Measurements from ENCODE around the gene ABHD1. TPM values are rescaled to one million over a fixed set of nuclear protein-coding genes. Genes with fewer than 3 reads are reported as not detected.

ABHD1 gene
- total RNA-seq, 1 donor from 2014 or later: not detected

DNA sequence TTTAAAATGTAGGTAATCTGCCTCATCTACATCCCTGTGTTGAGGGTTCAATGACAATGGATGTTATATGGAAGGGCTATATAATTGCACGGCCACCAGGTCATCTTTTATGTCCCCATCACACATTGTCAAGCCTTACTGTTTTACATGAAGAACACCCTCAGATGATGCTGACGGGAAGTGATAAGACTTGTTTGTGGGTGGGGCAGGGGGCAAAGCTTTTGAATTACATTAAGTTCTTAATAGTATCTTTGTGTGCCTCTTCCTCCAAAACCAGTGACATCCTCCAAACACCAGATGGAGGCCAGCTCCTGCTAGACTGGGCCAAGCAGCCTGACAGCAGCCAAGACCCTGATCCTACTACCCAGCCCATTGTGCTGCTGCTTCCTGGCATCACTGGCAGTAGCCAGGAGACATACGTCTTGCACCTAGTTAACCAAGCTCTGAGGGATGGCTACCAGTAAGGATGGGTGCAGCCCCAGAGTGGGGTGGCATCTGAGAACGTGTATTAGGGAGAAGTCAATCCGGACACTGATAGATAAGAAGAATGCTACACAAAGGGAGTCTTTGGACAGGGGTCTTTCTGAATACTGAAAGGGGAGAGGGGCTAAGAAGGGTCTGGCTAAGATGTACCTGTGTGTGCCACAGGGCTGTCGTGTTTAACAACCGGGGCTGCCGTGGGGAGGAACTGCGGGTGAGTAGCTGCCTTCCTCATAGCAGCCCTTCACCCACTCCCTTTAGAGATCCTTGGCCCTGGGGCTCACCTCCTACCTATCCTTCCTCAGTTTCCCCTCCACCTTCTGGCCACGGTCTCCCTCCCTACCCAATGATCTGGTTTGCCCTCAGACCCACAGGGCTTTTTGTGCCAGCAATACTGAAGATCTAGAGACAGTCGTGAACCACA, 5.3 kb downstream of the ABHD1 start:
- FAIRE-seq (no peak), DNase-seq (ENCODE audit: low read depth) (no peak)
- Histone ChIP-seq H3K4me2 (ENCODE audit: low read length) (no peak overlapping the region), H3K9ac (ENCODE audit: low read length) (no peak overlapping the region), H3K79me2 (ENCODE audit: insufficient read depth, low read length) (peaks cover 22% of the 10 kb centered on the region), H3K27me3 (ENCODE audit: insufficient read depth, low read length) (no peaks in the 10 kb centered on the region), H3K36me3 (ENCODE audit: insufficient read depth, low read length) (peaks cover 8% of the 10 kb centered on the region), H4K20me1 (ENCODE audit: insufficient read depth, low read length) (peaks cover 40% of the 10 kb centered on the region), H3K4me1 (ENCODE audit: insufficient read depth, low read length) (peaks cover 9% of the 10 kb centered on the region), H3K27ac (ENCODE audit: low read depth, low read length) (no peak overlapping the region), H2AFZ (ENCODE audit: low read depth, low read length) (no peak overlapping the region), H3K4me3 (ENCODE audit: insufficient read depth, low read depth, low read length) (no peak overlapping the region), H3K9me3 (ENCODE audit: insufficient read depth, low read depth, low read length) (no peaks in the 10 kb centered on the region)
- peaks cover 12% of the 10 kb centered on the region for H3K27me3 Mint-ChIP-seq (ENCODE audit: low read depth, unreplicated experiment)
- peaks cover 6% of the 10 kb centered on the region for H3K4me1 Mint-ChIP-seq (ENCODE audit: low read depth, unreplicated experiment)
- H3K4me3 Mint-ChIP-seq (ENCODE audit: unreplicated experiment): no peak overlapping the region
- peaks cover 12% of the 10 kb centered on the region for H3K36me3 Mint-ChIP-seq (ENCODE audit: low read depth, unreplicated experiment)
- no peak for TF ChIP-seq EZH2 (IDR thresholded peaks at IDR 0.05; ENCODE audit: insufficient read depth, low read length)
- TF ChIP-seq, protein P1, sequence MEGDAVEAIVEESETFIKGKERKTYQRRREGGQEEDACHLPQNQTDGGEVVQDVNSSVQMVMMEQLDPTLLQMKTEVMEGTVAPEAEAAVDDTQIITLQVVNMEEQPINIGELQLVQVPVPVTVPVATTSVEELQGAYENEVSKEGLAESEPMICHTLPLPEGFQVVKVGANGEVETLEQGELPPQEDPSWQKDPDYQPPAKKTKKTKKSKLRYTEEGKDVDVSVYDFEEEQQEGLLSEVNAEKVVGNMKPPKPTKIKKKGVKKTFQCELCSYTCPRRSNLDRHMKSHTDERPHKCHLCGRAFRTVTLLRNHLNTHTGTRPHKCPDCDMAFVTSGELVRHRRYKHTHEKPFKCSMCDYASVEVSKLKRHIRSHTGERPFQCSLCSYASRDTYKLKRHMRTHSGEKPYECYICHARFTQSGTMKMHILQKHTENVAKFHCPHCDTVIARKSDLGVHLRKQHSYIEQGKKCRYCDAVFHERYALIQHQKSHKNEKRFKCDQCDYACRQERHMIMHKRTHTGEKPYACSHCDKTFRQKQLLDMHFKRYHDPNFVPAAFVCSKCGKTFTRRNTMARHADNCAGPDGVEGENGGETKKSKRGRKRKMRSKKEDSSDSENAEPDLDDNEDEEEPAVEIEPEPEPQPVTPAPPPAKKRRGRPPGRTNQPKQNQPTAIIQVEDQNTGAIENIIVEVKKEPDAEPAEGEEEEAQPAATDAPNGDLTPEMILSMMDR (IDR thresholded peaks at IDR 0.05; ENCODE audit: insufficient read depth, low read depth, low read length): no peak
- no peak overlapping the region for H3K27ac Mint-ChIP-seq (ENCODE audit: unreplicated experiment)
- H3K9me3 Mint-ChIP-seq (ENCODE audit: unreplicated experiment): no peaks in the 10 kb centered on the region

DNA sequence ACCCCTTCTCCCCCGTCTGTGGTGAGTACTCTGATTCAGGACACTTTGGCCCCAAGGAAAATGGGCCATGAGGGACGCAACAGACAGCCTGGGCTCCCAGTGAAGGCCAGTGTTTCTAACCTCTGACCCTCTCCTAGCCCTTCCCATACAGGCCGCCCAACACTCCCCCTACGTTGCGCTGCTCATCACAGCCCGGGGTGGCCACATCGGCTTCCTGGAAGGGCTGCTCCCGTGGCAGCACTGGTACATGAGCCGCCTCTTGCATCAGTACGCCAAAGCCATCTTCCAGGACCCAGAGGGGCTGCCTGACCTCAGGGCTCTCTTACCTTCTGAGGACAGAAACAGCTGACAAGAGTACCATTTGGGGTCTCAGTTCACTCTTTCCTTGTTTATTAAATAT, 6.8 kb downstream of the ABHD1 start:
- Mint-ChIP-seq H3K9me3 (ENCODE audit: unreplicated experiment) (no peaks in the 10 kb centered on the region), H3K36me3 (ENCODE audit: low read depth, unreplicated experiment) (peaks cover 12% of the 10 kb centered on the region), H3K4me3 (ENCODE audit: unreplicated experiment) (no peak overlapping the region), H3K4me1 (ENCODE audit: low read depth, unreplicated experiment) (peaks cover 6% of the 10 kb centered on the region), H3K27me3 (ENCODE audit: low read depth, unreplicated experiment) (peaks cover 5% of the 10 kb centered on the region), H3K27ac (ENCODE audit: unreplicated experiment) (no peak overlapping the region)
- Histone ChIP-seq H3K4me2 (ENCODE audit: low read length) (no peak overlapping the region), H3K27me3 (ENCODE audit: insufficient read depth, low read length) (no peaks in the 10 kb centered on the region), H3K27ac (ENCODE audit: low read depth, low read length) (no peak overlapping the region), H3K9me3 (ENCODE audit: insufficient read depth, low read depth, low read length) (no peaks in the 10 kb centered on the region), H3K36me3 (ENCODE audit: insufficient read depth, low read length) (peaks cover 8% of the 10 kb centered on the region), H3K9ac (ENCODE audit: low read length) (no peak overlapping the region), H4K20me1 (ENCODE audit: insufficient read depth, low read length) (peaks cover 40% of the 10 kb centered on the region), H3K79me2 (ENCODE audit: insufficient read depth, low read length) (peaks cover 26% of the 10 kb centered on the region), H2AFZ (ENCODE audit: low read depth, low read length) (no peak overlapping the region), H3K4me3 (ENCODE audit: insufficient read depth, low read depth, low read length) (no peak overlapping the region), H3K4me1 (ENCODE audit: insufficient read depth, low read length) (peaks cover 9% of the 10 kb centered on the region)
- FAIRE-seq (no peak), DNase-seq (ENCODE audit: low read depth) (no peak)
- TF ChIP-seq EZH2 (IDR thresholded peaks at IDR 0.05; ENCODE audit: insufficient read depth, low read length): no peak
- TF ChIP-seq, protein P1 (IDR thresholded peaks at IDR 0.05; ENCODE audit: insufficient read depth, low read depth, low read length): no peak

DNA sequence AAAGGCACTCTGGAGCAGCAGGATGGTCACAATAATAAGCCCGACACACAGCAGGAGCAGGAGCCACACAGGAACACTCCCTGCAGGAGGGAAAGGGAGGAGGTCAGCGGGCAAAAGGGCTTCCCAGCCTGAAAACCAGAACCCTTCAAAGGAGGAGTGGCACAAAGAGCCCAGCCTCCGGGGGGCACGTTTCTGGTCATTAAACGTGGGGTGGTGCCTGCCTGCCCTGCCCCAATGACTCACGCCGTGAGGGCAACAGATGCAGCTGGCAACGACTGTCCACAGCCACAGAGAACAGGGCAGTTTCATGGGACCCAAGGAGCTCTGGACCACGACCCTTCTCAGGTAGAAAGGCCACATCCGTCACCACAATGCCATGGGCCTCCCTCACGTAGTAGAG, 7.8 kb downstream of the ABHD1 start:
- H3K9me3 Mint-ChIP-seq (ENCODE audit: unreplicated experiment): no peaks in the 10 kb centered on the region
- FAIRE-seq (no peak), DNase-seq (ENCODE audit: low read depth) (no peak)
- TF ChIP-seq, protein P1 (IDR thresholded peaks at IDR 0.05; ENCODE audit: insufficient read depth, low read depth, low read length): no peak
- TF ChIP-seq EZH2 (IDR thresholded peaks at IDR 0.05; ENCODE audit: insufficient read depth, low read length): no peak
- no peak overlapping the region for H3K4me3 ChIP-seq (ENCODE audit: insufficient read depth, low read depth, low read length)
- peaks cover 8% of the 10 kb centered on the region for H3K36me3 ChIP-seq (ENCODE audit: insufficient read depth, low read length)
- peaks cover 9% of the 10 kb centered on the region for H3K4me1 ChIP-seq (ENCODE audit: insufficient read depth, low read length)
- H2AFZ ChIP-seq (ENCODE audit: low read depth, low read length): no peak overlapping the region
- no peak overlapping the region for H3K9ac ChIP-seq (ENCODE audit: low read length)
- peaks cover 2% of the 10 kb centered on the region for H3K27me3 Mint-ChIP-seq (ENCODE audit: low read depth, unreplicated experiment)
- no peak overlapping the region for H3K4me3 Mint-ChIP-seq (ENCODE audit: unreplicated experiment)
- peaks cover 12% of the 10 kb centered on the region for H3K36me3 Mint-ChIP-seq (ENCODE audit: low read depth, unreplicated experiment)
- peaks cover 26% of the 10 kb centered on the region for H3K79me2 ChIP-seq (ENCODE audit: insufficient read depth, low read length)
- H4K20me1 ChIP-seq (ENCODE audit: insufficient read depth, low read length): peaks cover 40% of the 10 kb centered on the region
- H3K4me2 ChIP-seq (ENCODE audit: low read length): no peak overlapping the region
- H3K27ac ChIP-seq (ENCODE audit: low read depth, low read length): no peak overlapping the region
- no peaks in the 10 kb centered on the region for H3K9me3 ChIP-seq (ENCODE audit: insufficient read depth, low read depth, low read length)
- H3K27me3 ChIP-seq (ENCODE audit: insufficient read depth, low read length): no peaks in the 10 kb centered on the region
- H3K4me1 Mint-ChIP-seq (ENCODE audit: low read depth, unreplicated experiment): peaks cover 6% of the 10 kb centered on the region
- no peak overlapping the region for H3K27ac Mint-ChIP-seq (ENCODE audit: unreplicated experiment)

Measured in astrocyte (in vitro differentiated cells and primary cell).